ENCODE data around the gene EFCAB11. TPM values are rescaled to one million over a fixed set of nuclear protein-coding genes. Genes with fewer than 3 reads are reported as not detected.

Gene EFCAB11
- total RNA-seq, 1 donor from 2014 or later: 7.7 TPM

DNA sequence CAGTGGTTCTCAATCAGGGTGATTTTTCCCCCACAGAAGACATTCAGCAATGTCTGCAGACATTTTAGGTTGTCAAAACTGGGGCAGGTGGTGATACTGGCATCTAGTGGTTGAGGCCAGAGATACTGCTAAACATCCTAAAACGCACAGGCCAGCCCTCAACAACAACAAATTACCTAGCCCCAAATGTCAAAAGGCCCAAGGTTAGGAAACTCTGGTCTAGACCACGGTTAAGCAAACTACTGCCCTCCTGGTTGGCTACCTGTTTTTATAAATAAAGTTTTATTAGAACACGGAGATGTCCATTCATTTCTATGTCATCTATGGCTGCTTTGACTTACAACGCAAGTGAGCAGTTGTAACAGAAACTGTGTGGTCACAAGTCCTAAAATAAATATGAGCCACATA lies 186.7 kb downstream of the EFCAB11 start:
- Mint-ChIP-seq H3K9me3 (ENCODE audit: low read depth) (no peaks in the 10 kb centered on the region), H3K27me3 (ENCODE audit: low read depth) (no peaks in the 10 kb centered on the region), H3K27ac (ENCODE audit: unreplicated experiment) (no peak overlapping the region), H3K36me3 (ENCODE audit: low read depth) (no peaks in the 10 kb centered on the region), H3K4me1 (ENCODE audit: low read depth) (peaks cover 29% of the 10 kb centered on the region), H3K4me3 (ENCODE audit: unreplicated experiment) (no peak overlapping the region)
- TF ChIP-seq, protein P1, sequence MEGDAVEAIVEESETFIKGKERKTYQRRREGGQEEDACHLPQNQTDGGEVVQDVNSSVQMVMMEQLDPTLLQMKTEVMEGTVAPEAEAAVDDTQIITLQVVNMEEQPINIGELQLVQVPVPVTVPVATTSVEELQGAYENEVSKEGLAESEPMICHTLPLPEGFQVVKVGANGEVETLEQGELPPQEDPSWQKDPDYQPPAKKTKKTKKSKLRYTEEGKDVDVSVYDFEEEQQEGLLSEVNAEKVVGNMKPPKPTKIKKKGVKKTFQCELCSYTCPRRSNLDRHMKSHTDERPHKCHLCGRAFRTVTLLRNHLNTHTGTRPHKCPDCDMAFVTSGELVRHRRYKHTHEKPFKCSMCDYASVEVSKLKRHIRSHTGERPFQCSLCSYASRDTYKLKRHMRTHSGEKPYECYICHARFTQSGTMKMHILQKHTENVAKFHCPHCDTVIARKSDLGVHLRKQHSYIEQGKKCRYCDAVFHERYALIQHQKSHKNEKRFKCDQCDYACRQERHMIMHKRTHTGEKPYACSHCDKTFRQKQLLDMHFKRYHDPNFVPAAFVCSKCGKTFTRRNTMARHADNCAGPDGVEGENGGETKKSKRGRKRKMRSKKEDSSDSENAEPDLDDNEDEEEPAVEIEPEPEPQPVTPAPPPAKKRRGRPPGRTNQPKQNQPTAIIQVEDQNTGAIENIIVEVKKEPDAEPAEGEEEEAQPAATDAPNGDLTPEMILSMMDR (IDR thresholded peaks at IDR 0.05): peak; percentile 79
- DNase-seq (ENCODE audit: low spot score): no peak

DNA sequence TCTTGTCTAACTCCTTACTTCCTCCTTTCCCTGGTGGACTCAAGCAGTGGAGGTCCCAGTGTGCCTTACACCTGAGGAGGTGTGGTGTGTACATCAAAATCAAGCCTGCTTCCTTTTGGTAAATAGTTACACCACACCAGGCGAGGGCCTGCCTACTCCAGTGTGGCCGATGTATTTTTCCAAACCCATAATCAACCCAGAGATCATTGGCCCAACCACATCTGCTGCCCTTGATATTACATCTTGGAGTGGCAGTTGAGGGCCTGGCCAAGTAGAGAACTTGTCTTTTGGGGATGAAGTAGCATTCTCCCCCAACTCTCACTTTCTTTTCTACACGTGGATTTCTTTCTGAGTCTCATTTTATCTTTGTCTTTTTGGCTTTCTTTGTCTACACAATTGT lies 187.4 kb downstream of the EFCAB11 start:
- peaks cover 27% of the 10 kb centered on the region for H3K4me1 Mint-ChIP-seq (ENCODE audit: low read depth)
- no peak overlapping the region for H3K4me3 Mint-ChIP-seq (ENCODE audit: unreplicated experiment)
- H3K27me3 Mint-ChIP-seq (ENCODE audit: low read depth): no peaks in the 10 kb centered on the region
- H3K27ac Mint-ChIP-seq (ENCODE audit: unreplicated experiment): no peak overlapping the region
- no peaks in the 10 kb centered on the region for H3K9me3 Mint-ChIP-seq (ENCODE audit: low read depth)
- no peaks in the 10 kb centered on the region for H3K36me3 Mint-ChIP-seq (ENCODE audit: low read depth)
- DNase-seq (ENCODE audit: low spot score): no peak
- TF ChIP-seq, protein P1 (IDR thresholded peaks at IDR 0.05): no peak

DNA sequence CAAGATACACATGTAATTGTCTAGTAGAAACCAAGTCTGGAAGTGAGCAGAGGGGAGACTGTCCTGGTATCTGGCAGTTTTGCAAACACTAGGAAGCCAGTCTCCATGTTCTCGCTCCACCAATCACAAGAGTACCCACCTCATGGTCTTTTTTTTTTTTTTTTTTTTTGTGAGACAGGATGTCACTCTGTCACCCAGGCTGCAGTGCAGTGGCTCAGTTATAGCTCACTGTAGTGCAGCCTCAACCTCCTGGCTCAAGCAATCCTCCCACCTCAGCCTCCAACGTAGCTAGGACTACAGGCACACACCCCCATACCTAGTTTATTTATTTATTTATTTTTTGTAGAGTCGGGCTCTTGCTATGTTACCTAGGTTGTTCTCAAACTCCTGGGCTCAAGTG lies 189.2 kb downstream of the EFCAB11 start:
- Mint-ChIP-seq H3K9me3 (ENCODE audit: low read depth) (no peaks in the 10 kb centered on the region), H3K27ac (ENCODE audit: unreplicated experiment) (no peak overlapping the region), H3K4me3 (ENCODE audit: unreplicated experiment) (no peak overlapping the region), H3K36me3 (ENCODE audit: low read depth) (no peaks in the 10 kb centered on the region), H3K27me3 (ENCODE audit: low read depth) (no peaks in the 10 kb centered on the region), H3K4me1 (ENCODE audit: low read depth) (peaks cover 9% of the 10 kb centered on the region)
- DNase-seq (ENCODE audit: low spot score): no peak
- TF ChIP-seq, protein P1 (IDR thresholded peaks at IDR 0.05): no peak

DNA sequence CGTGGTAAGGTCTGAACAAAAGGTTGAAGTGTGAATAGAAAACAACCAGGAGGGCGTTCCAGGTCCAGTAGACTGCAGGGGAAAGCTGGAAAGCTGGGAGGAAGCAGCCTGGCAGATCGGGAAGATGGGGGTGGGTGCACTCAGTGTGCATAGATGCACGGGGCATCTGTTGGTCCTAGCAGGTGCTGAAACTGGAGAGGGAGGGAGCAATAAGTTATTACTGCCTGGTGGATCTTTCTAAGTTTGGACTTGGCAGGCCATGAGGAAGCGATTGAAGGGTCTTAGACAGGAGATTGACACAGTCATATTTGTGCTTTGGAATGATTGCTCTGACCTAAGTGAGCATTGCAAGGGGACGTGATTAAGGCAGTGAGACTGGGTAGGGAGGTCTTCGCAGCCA lies 194.4 kb downstream of the EFCAB11 start:
- peaks cover 7% of the 10 kb centered on the region for H3K9me3 Mint-ChIP-seq (ENCODE audit: low read depth)
- no peak overlapping the region for H3K4me3 Mint-ChIP-seq (ENCODE audit: unreplicated experiment)
- no peaks in the 10 kb centered on the region for H3K36me3 Mint-ChIP-seq (ENCODE audit: low read depth)
- H3K4me1 Mint-ChIP-seq (ENCODE audit: low read depth): peaks cover 9% of the 10 kb centered on the region
- no peaks in the 10 kb centered on the region for H3K27me3 Mint-ChIP-seq (ENCODE audit: low read depth)
- DNase-seq (ENCODE audit: low spot score): no peak
- TF ChIP-seq, protein P1 (IDR thresholded peaks at IDR 0.05): no peak
- no peak overlapping the region for H3K27ac Mint-ChIP-seq (ENCODE audit: unreplicated experiment)

DNA sequence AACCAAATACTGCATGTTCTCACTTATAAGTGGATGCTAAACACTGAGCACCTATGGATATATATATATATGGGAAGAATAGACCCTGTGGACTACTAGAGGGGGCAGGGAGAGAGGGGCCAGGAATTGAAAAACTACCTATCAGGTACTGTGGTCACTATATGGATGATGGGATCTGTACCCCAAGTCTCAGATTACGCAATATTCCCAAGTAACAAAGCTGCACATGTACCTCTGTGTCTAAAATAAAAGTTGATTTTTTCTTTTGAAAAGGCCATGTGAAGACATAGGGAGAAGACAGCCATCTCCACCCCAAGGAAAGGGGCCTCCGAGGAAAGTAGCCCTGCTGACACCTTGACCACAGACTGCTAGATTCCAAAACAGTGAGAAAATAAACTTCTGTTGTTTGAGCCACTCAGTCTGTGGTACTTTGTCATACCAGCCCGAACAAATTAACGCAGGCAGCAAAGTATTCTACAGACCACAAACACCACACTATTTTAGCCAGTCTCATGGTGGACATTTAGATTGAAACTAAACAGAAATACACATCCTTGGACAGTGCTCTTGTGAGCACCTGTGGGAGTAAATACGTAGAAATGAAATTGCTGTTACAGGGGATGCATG lies 197.1 kb downstream of the EFCAB11 start:
- Mint-ChIP-seq H3K4me1 (ENCODE audit: low read depth) (peaks cover 9% of the 10 kb centered on the region), H3K36me3 (ENCODE audit: low read depth) (no peaks in the 10 kb centered on the region), H3K4me3 (ENCODE audit: unreplicated experiment) (no peak overlapping the region), H3K27ac (ENCODE audit: unreplicated experiment) (no peak overlapping the region), H3K9me3 (ENCODE audit: low read depth) (peaks cover 7% of the 10 kb centered on the region), H3K27me3 (ENCODE audit: low read depth) (no peaks in the 10 kb centered on the region)
- TF ChIP-seq, protein P1 (IDR thresholded peaks at IDR 0.05): no peak
- no peak for DNase-seq (ENCODE audit: low spot score)

Data from chondrocyte (in vitro differentiated cells).